Measurements from ENCODE around the gene ADI1.

ADI1 gene

GRCh38 chr2:3476321-3476984 lies 42.9 kb downstream of the ADI1 start:
- no peak for DNase-seq (ENCODE audit: insufficient read length)
- FAIRE-seq, result no peak
- TF ChIP-seq POLR2A (IDR thresholded peaks at IDR 0.05; ENCODE audit: low read depth, low read length) (no peak), TAF1 (IDR thresholded peaks at IDR 0.05; ENCODE audit: borderline replicate concordance, low read depth, low read length) (no peak), POLR2AphosphoS5 (IDR thresholded peaks at IDR 0.05; ENCODE audit: low read depth, low read length) (no peak)

GRCh38 chr2:3475771-3476170 lies 43.6 kb downstream of the ADI1 start:
- DNase-seq (ENCODE audit: insufficient read length), result no peak
- FAIRE-seq, result no peak
- no peak for TF ChIP-seq POLR2AphosphoS5 (IDR thresholded peaks at IDR 0.05; ENCODE audit: low read depth, low read length)
- TF ChIP-seq POLR2A (IDR thresholded peaks at IDR 0.05; ENCODE audit: low read depth, low read length), result no peak
- no peak for TF ChIP-seq TAF1 (IDR thresholded peaks at IDR 0.05; ENCODE audit: borderline replicate concordance, low read depth, low read length)

- FAIRE-seq, result no peak
- no peak for TF ChIP-seq TAF1 (IDR thresholded peaks at IDR 0.05; ENCODE audit: borderline replicate concordance, low read depth, low read length)
- no peak for TF ChIP-seq POLR2AphosphoS5 (IDR thresholded peaks at IDR 0.05; ENCODE audit: low read depth, low read length)
- no peak for TF ChIP-seq POLR2A (IDR thresholded peaks at IDR 0.05; ENCODE audit: low read depth, low read length)
- no peak for DNase-seq (ENCODE audit: insufficient read length)
Observed at GRCh38 chr2:3472966-3473365, 46.4 kb downstream of the ADI1 start.

GRCh38 chr2:3472296-3472695 lies 47.0 kb downstream of the ADI1 start:
- no peak for FAIRE-seq
- TF ChIP-seq TAF1 (IDR thresholded peaks at IDR 0.05; ENCODE audit: borderline replicate concordance, low read depth, low read length) (no peak), POLR2AphosphoS5 (IDR thresholded peaks at IDR 0.05; ENCODE audit: low read depth, low read length) (no peak), POLR2A (IDR thresholded peaks at IDR 0.05; ENCODE audit: low read depth, low read length) (no peak)

GRCh38 chr2:3470856-3471737 lies 48.2 kb downstream of the ADI1 start:
- FAIRE-seq (no peak), DNase-seq (ENCODE audit: insufficient read length) (no peak)
- TF ChIP-seq POLR2A (IDR thresholded peaks at IDR 0.05; ENCODE audit: low read depth, low read length) (no peak), POLR2AphosphoS5 (IDR thresholded peaks at IDR 0.05; ENCODE audit: low read depth, low read length) (no peak), TAF1 (IDR thresholded peaks at IDR 0.05; ENCODE audit: borderline replicate concordance, low read depth, low read length) (no peak)

More at GRCh38 chr2:3472296-3472695, 47.0 kb downstream of the ADI1 start:
- no peak for DNase-seq (ENCODE audit: insufficient read length)

GRCh38 chr2:3470166-3470651 lies 49.1 kb downstream of the ADI1 start:
- no peak for TF ChIP-seq POLR2AphosphoS5 (IDR thresholded peaks at IDR 0.05; ENCODE audit: low read depth, low read length)
- TF ChIP-seq POLR2A (IDR thresholded peaks at IDR 0.05; ENCODE audit: low read depth, low read length), result no peak
- no peak for TF ChIP-seq TAF1 (IDR thresholded peaks at IDR 0.05; ENCODE audit: borderline replicate concordance, low read depth, low read length)
- no peak for DNase-seq (ENCODE audit: insufficient read length)
- no peak for FAIRE-seq

GRCh38 chr2:3469486-3469885 lies 49.8 kb downstream of the ADI1 start:
- no peak for FAIRE-seq
- DNase-seq (ENCODE audit: insufficient read length), result no peak
- TF ChIP-seq POLR2AphosphoS5 (IDR thresholded peaks at IDR 0.05; ENCODE audit: low read depth, low read length), result no peak
- TF ChIP-seq POLR2A (IDR thresholded peaks at IDR 0.05; ENCODE audit: low read depth, low read length), result no peak
- no peak for TF ChIP-seq TAF1 (IDR thresholded peaks at IDR 0.05; ENCODE audit: borderline replicate concordance, low read depth, low read length)

GRCh38 chr2:3468296-3468988 lies 50.9 kb downstream of the ADI1 start:
- DNase-seq (ENCODE audit: insufficient read length) (no peak), FAIRE-seq (no peak)
- TF ChIP-seq POLR2AphosphoS5 (IDR thresholded peaks at IDR 0.05; ENCODE audit: low read depth, low read length), result no peak

- DNase-seq (ENCODE audit: insufficient read length) (no peak), FAIRE-seq (no peak)
- no peak for TF ChIP-seq POLR2AphosphoS5 (IDR thresholded peaks at IDR 0.05; ENCODE audit: low read depth, low read length)
Observed at GRCh38 chr2:3467654-3468053, 51.7 kb downstream of the ADI1 start.

- FAIRE-seq, result no peak
Observed at GRCh38 chr2:3466966-3467365, 52.4 kb downstream of the ADI1 start.

GRCh38 chr2:3466482-3466863 lies 52.9 kb downstream of the ADI1 start:
- FAIRE-seq (no peak), DNase-seq (ENCODE audit: insufficient read length) (no peak)
- TF ChIP-seq POLR2AphosphoS5 (IDR thresholded peaks at IDR 0.05; ENCODE audit: low read depth, low read length) (no peak), POLR2A (IDR thresholded peaks at IDR 0.05; ENCODE audit: low read depth, low read length) (no peak), TAF1 (IDR thresholded peaks at IDR 0.05; ENCODE audit: borderline replicate concordance, low read depth, low read length) (no peak)

More at GRCh38 chr2:3466966-3467365, 52.4 kb downstream of the ADI1 start:
- TF ChIP-seq TAF1 (IDR thresholded peaks at IDR 0.05; ENCODE audit: borderline replicate concordance, low read depth, low read length), result no peak
- no peak for TF ChIP-seq POLR2AphosphoS5 (IDR thresholded peaks at IDR 0.05; ENCODE audit: low read depth, low read length)
- no peak for TF ChIP-seq POLR2A (IDR thresholded peaks at IDR 0.05; ENCODE audit: low read depth, low read length)
- no peak for DNase-seq (ENCODE audit: insufficient read length)

Measured in GM12892 (cell line).